NOMO-1 treated with DMSO at 0.1 percent for 48 hours (cell line): Measurements from ENCODE around the gene HOXA4.

ENCODE experiments used
- DNase-seq: peaks from one replicate; lab custom pipeline; 2025; ENCODE audit not compliant: unreplicated experiment; lab: John Stamatoyannopoulos, UW

The HOXA4 gene

DNA sequence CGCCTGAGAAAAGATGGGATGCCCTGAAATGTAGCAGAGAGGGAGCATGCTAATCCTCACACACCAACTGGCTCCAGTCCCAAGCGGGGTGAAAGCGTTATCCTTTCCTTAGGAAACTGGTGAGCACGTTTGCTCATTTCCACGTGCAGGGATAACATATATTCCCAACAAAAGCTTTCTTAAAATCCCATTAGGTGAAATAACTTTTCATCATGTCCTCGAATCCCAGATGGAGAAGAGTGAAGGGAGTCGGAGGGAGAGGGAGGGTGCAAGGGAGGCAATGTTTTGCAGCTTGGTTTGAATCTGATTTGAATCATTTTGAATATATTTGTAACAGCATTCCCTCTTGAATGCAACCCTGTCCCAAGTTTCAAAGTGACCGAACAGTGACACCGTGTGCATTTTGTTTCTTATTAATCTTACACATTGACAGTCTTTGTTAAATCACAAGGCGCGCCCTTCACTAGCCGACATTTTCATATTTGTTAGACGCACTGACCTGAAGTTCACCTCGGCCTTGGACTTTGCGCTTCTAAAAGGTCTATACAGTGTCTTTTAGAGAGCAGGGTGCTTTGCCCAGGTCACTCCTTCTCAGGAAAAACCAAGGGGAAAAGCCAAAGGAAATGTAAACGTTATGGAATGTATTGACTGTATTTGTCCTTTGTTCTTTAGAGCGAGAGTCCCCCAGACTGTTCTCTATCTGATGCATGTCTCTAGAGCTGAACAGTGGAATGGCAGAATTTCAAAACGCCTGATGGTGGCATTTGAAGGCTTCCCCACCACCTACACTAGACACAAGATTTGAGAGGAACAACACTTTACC is 3.1 kb upstream of the HOXA4 start:
- DNase-seq: no peak

DNA sequence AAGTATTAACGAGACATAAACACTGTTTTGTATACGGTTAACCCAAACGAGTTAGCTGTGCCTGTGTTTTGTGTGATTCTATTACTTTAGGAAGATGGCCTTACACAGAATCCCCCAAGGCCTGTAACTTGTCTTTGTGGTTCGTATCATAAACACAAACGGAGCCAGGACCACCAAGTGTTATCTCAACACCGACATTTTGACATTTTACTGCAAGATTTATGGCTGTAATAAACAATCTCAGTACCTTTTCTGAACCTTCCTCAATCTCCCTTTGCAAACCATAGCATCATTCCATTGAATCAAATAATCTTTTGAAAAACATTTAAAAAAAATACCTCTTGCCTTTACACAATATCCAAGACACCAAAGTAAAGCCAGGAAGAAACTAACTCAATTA is 2.4 kb upstream of the HOXA4 start:
- DNase-seq: no peak

DNA sequence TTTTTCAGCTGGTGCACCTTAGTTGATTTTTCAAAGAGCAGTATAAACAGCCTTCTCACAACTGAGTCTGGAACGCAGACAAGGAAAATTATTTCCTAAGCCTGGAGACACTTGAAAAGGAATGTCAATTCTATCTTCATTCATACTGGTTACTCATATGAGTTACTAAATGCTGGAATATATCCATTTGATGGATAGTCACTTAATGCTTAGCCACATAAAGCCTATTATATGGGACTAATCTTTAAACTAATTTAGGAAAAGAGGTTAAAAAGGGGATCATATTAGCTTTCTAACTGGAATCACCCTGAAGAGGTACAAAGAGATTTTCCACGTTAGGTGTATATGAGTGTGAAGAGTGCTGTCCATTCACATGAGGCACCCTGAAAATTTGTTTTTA is 1.7 kb upstream of the HOXA4 start:
- DNase-seq: no peak

DNA sequence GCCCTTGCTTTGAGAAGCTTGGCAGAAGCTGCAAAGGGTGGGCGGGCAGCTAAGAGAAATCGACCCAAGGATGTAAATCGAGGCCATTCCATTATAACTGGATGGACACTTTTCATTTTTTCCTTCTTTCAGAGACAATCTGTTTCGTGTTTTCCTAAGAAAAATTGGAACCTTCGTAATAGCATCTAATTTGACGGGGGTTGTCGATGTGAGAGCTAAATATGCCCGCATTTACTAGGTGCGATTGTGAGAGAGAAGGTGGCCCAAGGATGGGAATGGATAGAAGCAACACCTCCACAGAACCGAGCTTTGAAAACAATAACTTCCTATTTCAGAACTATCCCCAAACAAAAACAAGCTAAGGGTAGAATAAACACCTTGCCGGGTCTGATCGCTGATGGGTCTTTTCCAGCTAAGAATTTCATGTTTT is 848 bp upstream of the HOXA4 start:
- no peak for DNase-seq

DNA sequence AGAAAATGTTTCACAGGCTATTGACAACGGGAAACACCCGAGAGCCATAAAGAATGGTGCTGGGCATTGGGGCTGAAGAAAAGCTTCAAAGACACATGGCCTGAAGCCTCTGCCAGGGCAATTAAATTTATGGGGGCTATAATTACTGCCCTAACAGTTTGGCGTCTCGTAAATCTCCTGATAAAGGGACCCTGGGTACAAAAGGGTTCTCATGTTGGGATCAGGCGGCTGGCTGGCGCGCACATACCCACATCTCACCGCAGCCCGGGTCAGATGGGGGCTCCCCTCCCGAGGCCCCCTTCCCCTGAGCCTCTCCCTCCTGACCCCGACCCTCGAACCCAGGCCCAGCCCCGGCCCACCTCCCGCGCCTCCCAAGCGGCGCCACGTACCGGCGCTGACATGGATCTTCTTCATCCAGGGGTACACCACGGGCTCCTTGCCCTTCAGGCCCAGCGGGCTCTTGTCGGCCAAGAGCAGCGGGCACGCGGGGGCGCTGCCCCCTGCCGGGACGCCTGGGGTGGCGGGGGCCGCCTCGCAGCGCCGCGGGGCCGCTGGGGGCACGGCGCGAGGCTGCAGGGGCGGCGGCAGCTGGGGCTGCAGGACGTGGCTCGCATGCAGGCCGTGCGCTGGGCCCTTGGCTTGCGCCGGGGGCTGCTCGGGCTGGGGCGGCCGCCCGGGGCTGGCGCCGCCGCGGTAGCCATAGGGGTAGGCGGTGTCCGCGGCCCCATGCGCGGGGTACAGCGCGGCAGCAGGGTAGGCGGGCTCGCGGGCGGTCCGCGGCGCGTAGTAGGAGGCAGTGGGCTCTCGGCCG is 623 bp downstream of the HOXA4 start:
- DNase-seq: no peak

DNA sequence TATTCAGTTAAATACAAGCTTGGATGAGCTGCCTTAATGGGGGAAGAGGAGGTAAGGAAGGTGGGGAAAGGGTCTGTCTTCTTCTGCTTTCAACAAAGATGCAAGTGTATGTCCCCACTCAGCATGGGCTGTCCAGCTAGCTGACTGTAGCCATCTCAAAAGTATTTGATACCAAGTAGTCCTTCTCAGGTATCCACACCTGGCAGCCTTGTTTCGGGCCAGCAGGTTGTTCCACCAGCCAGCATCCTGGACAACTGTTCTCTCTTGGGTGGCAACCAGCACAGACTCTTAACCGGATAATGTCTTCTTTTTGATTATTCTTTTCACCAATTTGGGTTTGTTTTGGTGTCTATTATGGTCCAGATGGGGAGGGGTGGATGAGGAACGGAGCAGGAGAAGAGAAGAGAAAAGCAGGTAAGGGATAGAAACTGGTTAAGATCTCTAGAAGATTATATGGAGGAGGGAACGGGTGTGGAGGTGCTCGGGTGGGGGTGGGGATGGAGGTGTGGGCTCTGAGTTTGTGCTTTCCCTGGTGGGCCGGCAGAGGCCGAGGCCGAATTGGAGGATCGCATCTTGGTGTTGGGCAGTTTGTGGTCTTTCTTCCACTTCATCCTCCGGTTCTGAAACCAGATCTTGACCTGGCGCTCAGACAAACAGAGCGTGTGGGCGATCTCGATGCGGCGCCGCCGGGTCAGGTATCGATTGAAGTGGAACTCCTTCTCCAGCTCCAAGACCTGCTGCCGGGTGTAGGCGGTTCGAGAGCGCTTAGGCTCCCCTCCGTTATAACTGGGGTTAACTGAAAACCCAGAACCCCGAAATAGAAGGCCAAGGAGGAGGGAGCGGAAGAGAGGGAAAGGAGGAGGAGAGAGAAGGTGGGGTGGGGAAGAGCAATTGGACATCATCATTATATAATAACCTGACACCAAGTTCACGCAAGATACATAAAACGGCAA is 1.5 kb downstream of the HOXA4 start:
- no peak for DNase-seq

DNA sequence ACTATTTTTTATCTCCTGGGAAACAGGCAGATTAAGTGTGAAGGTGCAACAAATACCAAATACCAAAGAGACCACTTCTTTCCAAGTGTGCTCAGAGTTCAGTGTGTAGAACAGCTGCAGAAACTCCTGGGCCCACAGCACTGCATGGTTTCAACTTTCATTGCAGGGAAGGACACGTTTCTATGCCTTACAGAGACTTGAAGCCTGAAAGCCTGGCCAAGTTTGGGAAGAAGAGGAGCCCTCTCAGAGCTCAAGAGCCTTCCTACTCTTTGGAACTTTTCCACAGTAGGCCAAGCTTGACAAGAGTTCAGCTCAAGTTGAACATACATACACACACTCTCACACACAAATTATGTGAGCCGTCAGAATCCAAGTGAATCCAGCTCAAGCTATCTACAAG is 2.5 kb downstream of the HOXA4 start:
- DNase-seq: no peak

DNA sequence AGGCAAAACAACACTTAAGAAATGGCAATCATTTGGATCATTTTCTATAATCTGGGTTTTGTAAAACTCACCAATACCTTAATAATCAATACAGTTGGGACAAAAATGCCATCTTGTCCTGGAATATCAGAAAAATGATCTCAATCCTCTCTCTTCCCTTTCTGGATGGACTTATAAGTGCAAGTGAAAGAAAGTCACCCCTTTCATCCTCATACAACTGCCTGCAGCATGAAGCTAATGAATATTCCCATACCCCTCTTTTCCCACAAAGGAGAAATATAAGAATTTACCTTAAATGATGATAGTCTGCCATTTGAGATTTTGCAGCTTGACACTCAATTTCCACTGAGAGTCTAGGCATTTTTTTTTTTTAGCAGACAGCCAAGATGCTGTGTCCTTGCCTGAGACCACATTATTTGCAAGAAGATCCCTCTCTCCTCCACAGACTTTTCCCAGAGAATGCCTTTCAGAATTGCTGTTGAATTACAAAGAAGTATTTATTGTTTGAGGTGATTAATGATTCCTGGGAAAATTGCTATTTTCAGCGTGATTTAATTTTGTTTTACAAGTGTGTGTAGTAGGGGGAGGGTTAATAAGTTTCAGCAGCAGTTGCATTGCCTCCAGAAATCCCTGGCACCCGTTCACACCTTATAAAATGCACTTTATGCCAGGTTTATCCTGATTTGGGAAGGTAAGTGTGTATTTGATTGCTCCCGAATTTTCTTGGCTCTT is 3.8 kb downstream of the HOXA4 start:
- no peak for DNase-seq

DNA sequence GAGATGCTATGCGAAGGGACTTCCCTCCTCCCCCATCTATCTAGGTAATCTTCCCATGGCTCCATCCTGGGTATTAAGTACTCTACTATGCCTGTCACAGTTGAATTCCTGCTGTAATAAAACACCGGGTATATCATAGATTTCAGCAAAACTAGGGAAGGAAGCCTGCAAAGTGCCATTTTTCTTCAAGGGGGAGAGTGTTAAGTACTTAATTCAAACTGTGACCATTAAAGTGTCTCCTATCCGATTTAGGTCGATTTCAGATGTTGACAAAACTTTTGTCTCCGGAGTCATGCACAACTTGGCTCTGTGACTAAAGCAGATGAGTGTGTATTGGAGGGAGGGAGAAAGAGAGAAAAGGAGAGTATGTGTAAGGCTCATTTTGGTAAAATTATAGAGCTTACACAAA is 4.6 kb downstream of the HOXA4 start:
- DNase-seq: no peak

DNA sequence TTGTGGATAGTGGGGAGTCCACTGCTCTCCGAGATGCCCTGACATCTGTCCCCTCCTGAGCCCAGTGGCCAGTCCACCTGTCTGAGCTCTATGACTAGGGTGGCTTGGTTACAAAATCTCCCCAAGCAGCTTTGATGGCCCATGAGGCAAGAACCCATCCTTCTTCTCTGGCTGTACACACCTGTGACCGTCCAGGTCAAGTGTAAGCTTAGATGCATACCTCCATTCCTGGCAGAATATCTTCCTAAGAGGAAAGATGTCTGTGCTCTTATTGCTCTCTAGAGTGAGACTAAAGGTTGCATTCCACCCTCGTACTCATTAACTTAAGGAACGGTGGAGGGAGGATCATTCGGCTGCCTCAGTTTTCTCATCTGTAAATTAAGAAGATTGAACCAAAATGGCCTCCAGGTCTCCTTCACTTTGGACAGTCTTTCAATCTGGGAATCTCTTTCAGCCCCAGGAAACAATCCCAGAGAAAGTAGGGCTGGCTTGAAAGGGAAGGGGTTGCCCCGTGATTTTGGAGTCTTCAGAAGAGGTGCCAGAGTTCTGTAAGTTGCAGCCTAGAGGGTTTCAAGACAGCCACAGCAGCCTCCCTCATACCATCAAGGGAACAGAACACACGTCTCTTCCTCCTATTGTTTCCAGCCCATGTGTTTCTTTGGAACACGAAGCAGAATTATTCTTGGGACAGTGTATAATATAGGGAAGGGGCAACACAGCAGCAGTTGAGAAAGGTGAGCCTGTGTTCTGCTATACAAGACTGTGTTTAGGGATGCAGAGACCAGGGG is 5.5 kb downstream of the HOXA4 start:
- no peak for DNase-seq

DNA sequence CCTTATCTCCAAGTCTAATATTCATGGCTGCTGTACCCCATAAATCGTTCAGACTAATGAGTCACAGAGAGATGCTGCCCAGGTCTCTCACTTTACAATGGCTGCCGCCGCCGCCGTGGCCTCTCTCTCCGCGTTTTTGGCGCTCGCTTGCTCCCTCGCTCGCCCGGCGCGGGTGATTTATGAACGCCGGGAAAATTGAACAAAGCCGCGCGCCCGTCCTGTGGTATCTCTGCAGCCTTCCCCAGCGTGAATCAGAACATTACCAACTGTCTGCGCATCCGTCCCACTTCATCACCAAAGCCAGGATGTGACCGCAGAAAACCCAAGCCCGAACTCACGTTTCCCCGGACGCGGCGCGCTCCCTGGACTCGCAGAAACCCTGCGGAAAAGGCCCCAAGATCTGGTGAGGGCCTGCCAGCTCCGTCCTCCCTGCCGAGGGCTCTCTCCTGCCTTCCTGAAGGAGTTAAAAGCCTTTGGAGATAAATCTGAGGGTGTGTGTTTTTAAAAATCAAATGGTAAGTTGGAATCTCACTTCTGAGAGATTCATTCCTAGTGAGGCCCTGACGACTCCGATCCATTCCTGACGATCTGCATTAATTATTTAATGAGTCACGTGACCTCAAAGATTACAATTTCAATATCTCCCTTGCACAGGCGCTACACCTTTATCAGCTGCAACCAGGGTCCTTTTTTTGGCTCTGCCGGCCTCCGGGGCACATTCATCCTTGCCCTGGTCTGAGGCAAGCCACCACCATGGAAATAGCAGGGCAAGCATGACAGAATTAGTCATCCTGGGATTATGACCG is 6.3 kb downstream of the HOXA4 start:
- no peak for DNase-seq

DNA sequence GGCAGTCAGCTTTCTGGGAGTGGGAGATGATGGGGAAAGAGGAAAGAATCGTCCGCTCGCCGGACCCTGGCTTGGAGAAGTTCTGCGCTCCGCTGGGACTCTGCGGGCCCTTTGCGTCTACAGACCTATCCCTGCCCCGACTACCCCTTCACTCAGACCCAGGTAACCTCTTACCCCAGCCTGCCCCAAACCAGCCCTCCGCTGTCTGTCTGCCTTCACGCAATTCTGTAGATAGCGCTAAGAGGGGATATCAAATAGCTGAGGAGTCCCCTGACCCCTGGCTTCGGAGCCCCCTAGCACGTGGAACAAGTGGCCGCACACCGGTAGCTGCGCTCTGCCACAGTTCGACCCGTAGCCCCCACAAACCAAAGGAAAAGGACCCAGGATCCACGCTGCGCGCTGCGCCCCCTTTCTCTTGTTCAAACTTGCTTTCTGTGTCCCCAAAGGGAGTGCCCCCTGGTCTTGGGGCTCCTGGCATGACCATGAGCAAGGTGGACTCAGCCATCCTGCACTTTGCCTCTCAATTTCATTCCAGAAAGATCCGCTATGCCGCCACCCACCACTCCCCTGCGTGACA is 7.0 kb downstream of the HOXA4 start:
- DNase-seq: no peak

DNA sequence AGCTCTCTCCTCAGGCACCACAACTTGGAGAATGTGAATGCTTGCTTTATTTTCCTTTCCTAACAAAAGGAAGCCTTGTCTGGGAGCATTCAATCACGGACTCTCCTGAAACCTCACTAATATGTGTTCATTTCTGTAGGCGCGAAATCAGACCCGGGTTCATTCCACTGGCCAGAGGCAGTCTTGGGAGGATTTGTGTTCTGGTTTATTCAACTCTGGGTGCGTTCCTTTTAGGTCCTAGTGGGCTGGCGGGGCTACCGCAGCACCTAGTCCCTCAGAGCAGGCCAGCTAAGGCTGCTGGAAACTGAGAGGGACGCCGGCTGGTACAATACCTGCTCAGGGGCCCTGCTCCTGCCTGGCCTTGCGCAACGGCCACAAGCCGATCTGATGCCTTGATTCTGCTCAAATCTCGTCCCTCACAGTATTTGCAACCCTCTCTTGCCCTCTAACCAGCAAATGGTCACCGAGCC is 7.5 kb downstream of the HOXA4 start:
- DNase-seq: no peak

DNA sequence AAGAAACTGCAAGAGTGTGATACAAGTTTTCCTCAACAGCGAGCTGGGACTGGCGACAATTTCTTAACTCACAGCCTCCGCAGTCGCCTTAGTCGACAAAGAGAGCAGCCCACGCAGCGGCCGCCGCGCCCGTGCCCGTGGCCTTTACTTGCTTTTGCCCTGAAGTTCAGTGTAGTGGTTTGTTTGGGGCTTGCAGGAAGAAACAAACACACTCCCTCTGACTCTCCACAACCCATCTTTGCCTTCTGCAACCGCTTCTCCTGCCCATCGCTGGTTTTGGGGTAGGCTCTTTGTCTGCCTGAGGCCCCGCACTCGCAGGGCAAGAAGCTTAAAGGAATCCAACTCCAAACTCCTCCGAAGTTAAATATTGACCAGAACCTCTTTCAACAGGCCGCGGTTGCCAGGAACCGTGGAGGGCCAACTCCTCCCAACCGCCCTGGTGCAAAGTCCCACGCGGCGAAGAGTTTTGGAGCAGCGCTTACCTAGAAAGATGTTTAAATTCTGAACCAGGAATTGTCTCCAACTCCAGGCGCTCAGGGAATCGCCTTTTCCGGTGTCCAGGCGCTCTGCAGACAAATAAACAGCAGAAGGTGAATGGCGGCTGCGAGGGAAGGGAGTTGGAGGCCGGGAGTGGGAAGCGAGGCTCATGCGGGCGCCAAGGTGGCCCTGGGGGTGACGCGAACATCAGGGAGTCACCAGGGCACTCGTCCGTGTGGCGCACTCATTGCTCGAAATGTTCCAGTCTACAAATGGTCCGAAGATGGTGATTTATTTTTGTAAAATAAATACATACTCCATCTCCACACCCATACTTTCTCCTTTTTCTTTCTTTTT is 8.3 kb downstream of the HOXA4 start:
- DNase-seq: no peak

DNA sequence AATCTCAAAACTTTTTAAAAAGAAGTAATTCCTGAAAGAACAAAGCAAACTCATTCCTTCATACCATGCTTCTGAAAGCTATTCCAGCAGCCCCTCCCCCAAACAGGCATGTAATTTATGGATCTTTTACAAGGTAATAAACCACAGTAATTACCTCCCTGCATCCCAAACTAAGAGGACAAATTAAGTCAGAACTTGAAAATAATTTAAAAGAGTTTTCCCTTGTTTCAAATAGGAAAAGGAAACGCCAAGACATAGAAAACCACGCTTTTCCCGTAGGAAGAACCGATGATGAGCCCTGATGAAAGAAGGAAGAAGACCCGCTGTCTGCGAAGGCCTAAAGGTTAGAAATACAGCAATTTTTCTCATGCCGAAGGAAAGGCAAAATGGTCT is 8.9 kb downstream of the HOXA4 start:
- no peak for DNase-seq

DNA sequence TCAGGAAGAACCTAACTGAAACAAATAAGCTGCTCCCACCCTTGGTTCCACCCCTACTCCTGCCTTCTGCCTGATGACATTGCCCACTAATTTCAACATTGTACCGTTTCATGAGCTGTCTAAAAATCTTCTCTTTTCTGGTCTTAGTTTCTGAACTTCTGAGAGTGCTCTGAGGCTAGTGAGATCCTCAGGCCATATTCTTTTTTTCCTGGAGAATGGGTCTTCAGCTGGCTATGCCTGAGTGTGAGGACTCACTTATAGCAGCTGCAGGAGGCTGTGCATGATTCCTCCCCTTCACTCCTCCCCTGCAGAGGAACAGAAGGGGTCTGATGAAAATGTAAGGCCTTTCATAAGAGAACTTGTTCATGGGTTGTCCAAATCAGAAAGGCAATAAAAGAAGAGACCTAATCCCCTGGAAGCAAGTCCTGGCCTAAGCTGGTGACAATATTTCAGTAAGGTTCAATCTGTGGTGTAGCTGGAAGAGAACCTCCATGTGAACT is 11.1 kb downstream of the HOXA4 start:
- DNase-seq: no peak

DNA sequence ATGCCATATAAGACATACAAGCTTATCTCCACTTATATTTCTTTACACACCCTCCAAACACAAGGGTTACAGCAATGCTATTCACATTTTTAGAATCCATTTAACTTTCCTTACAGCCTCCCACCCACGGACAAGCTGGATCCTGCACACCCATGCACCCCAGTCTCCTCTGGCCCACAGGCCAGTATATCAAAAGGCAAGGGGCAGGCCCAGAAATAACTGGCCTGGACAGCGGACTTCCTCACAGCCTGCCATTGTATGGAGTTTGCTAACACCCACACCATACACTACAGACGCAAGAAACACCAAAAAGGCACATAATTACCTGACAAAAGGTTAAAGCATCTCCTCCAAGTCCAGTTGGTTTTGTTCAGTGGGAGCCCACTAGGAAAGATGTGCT is 12.0 kb downstream of the HOXA4 start:
- no peak for DNase-seq
